Natural killer cell treated with Interleukin-12 subunit alpha and Interleukin-12 subunit beta and Interleukin-15 and Interleukin-18, amount 100 ng/mL, for 72 hours (primary cell): ENCODE results near the gene PRRT1B. TPM values are rescaled to one million over a fixed set of nuclear protein-coding genes. Genes with fewer than 3 reads are reported as not detected.
A peak's percentile ranks its signal among the peaks of the same experiment; 100 is the strongest.

Experiments used
- ATAC-seq, 2 donors: fragments of 150-1000 bp; cut with Tn5 transposase in 1 of 2; sonication (Bioruptor Pico), chemical (Tn5 transposase) in 1 of 2; 2 replicates each; pipeline ENCODE4 v1.10.0; 2021
- DNase-seq: peaks from one replicate; pipeline ENCODE4 v3.0.0; 2022; ENCODE audit warnings: low spot score
- H3K27ac Mint-ChIP-seq, 2 donors: 1 replicate in 1 of 2; 2 replicates in 1 of 2; pipeline ENCODE4 v1.8.0; 2022; ENCODE audit warnings: mixed read lengths in 2 of 2, mild to moderate bottlenecking in 1 of 2, moderate library complexity in 1 of 2
- H3K27me3 Mint-ChIP-seq, 2 donors: 1 replicate in 1 of 2; 2 replicates in 1 of 2; pipeline ENCODE4 v1.8.0; 2022; ENCODE audit warnings: mixed read lengths in 2 of 2
- H3K36me3 Mint-ChIP-seq: one replicate; pipeline ENCODE4 v1.8.0; 2022; ENCODE audit warnings: mixed read lengths
- H3K4me1 Mint-ChIP-seq, 2 donors: 1 replicate in 1 of 2; 2 replicates in 1 of 2; pipeline ENCODE4 v1.8.0; 2022; ENCODE audit warnings: low read depth in 2 of 2, mixed read lengths in 2 of 2, mild to moderate bottlenecking in 1 of 2
- H3K4me3 Mint-ChIP-seq: one replicate; pipeline ENCODE4 v1.8.0; 2022; ENCODE audit warnings: mixed read lengths
- H3K9me3 Mint-ChIP-seq: 2 replicates; pipeline ENCODE4 v1.8.0; 2022; ENCODE audit warnings: mixed read lengths
- total RNA-seq, 2 donors: library from RNA; stranded (reverse); gene quantifications; one replicate each; pipeline ENCODE4 v1.2.3, GENCODE V29; 2022

Gene PRRT1B
- total RNA-seq, 2 donors from 2014 or later: not detected

DNA sequence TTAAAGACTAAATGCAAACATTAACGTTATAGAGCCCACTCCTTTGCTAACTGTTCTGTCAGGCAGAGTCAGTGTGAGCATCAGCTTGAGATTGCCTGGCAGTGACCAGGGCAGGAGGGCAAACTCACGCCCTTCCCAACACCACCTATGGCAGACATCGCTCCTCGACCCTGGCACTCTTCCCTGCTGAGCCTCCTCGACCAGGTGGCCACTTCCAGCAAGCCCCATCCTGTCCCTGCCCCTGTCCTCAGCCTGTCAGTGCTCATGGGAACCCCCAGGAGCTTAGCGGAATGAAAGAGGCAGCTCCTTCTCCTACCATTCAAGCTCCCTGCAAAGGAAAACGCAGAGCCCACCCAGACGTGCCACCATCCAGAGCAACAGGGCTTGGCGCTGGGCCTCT lies 42.0 kb downstream of the PRRT1B start:
- Mint-ChIP-seq H3K27ac (peak overlapping the region; percentile 63 to 84), H3K36me3 (peaks cover 6% of the 10 kb centered on the region), H3K4me1 (peaks cover 55 to 65% of the 10 kb centered on the region in 2 donors), H3K27me3 (no peaks in the 10 kb centered on the region), H3K4me3 (peak overlapping the region; percentile 58), H3K9me3 (no peaks in the 10 kb centered on the region)
- DNase-seq (no peak), ATAC-seq (no peak)

DNA sequence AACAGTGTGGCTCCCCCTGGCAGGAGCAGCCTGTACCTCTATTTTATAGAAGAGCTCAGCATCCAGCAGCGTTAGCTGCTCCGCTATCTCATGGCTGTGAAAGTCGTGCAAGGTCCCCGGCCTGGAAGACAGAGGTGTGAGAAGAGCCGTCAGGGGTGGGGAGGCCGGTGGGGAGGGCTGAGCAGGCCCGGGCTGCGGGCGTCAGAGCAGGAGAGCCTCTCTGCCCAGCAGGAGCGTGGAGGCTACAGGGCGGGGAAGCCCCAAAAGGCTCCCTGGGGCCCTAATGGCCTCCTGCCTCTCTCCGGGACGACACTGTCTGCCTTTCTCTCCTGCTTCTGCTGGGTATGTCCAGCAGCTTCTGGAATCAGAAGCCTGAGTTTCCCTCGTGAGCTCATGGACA lies 42.6 kb downstream of the PRRT1B start:
- no peaks in the 10 kb centered on the region for H3K9me3 Mint-ChIP-seq
- DNase-seq (no peak), ATAC-seq (no peak)
- peak overlapping the region; percentile 63 to 84 for H3K27ac Mint-ChIP-seq
- no peak overlapping the region for H3K4me3 Mint-ChIP-seq
- H3K27me3 Mint-ChIP-seq: no peaks in the 10 kb centered on the region
- peaks cover 55 to 65% of the 10 kb centered on the region in 2 donors for H3K4me1 Mint-ChIP-seq
- H3K36me3 Mint-ChIP-seq: peaks cover 6% of the 10 kb centered on the region

DNA sequence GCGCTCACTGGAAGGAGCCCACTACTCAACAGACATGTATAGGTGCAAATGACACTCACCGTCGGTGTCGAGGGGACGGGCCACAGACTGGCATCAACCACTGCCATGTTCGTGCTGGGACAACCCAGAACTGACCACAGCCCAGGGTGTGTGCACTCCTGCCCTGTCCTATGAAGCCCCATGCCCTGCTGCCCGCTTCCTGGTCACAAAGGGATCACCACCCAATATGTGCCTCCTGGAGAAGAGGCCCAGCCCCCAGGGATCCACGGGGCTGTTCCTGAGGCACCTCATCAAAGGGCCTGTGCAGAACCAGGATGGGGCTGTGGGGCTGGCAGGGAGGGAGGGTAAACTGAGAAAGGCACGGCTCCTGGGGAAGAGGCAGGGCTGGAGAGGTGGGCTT lies 43.1 kb downstream of the PRRT1B start:
- H3K27me3 Mint-ChIP-seq: no peaks in the 10 kb centered on the region
- ATAC-seq (no peak), DNase-seq (no peak)
- no peak overlapping the region for H3K27ac Mint-ChIP-seq
- H3K4me3 Mint-ChIP-seq: no peak overlapping the region
- peaks cover 55 to 61% of the 10 kb centered on the region in 2 donors for H3K4me1 Mint-ChIP-seq
- H3K36me3 Mint-ChIP-seq: peaks cover 6% of the 10 kb centered on the region
- H3K9me3 Mint-ChIP-seq: no peaks in the 10 kb centered on the region

DNA sequence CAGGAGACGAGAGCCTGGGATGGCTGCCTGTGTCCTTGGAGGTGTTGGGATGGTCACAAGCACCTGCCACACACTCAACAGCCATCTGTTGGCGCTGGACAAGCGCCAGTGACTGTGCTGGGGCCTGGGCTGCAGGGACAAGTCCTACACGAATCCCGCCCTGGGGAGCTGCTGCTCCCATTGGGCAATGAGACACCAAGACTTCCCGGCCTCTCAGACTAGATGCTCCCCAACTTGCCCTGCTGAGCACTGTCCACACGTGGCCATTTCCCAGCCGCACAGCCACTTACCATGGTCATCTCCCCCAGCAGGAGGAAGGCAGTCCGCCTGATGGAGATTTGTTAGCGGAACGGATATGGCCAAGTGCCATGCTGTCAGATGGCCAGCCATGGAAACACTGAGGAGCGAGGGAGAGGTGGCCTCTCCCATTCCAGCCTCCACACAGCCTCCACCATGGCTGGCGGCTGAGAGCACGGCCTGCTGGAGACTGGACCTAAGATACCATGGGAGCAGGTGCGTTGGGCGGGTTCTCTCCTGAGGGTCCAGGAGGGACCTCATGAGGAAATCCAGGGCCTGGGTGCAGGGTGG lies 43.9 kb downstream of the PRRT1B start:
- ATAC-seq (no peak), DNase-seq (no peak)
- Mint-ChIP-seq H3K27ac (no peak overlapping the region), H3K9me3 (no peaks in the 10 kb centered on the region), H3K4me1 (peaks cover 55 to 57% of the 10 kb centered on the region in 2 donors), H3K4me3 (no peak overlapping the region), H3K27me3 (no peaks in the 10 kb centered on the region), H3K36me3 (peaks cover 6% of the 10 kb centered on the region)

DNA sequence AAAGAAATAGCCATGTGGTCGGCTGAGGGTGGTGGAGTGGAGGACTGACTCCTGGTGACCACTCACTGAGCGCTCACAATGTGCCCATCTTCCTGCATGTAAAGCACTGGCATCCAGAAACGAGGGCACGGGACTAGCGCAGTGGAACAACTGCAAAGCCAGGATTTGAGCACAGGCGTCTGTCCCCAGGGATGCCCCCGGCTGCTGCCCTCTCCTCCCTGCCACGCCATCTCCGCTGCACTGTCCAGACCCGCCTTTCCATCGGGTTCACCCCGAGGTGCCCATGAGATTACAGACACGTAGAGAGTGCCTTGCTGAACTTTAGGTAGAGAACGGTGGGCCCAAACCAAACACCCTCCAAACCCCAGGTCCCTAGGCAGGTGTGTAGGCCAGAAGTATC lies 44.7 kb downstream of the PRRT1B start:
- H3K4me3 Mint-ChIP-seq: peak overlapping the region; percentile 52
- peaks cover 6% of the 10 kb centered on the region for H3K36me3 Mint-ChIP-seq
- peaks cover 47 to 50% of the 10 kb centered on the region in 2 donors for H3K4me1 Mint-ChIP-seq
- ATAC-seq (no peak), DNase-seq (no peak)
- no peaks in the 10 kb centered on the region for H3K27me3 Mint-ChIP-seq
- no peaks in the 10 kb centered on the region for H3K9me3 Mint-ChIP-seq
- H3K27ac Mint-ChIP-seq: peak overlapping the region in 1 of 2 donors; percentile 85

DNA sequence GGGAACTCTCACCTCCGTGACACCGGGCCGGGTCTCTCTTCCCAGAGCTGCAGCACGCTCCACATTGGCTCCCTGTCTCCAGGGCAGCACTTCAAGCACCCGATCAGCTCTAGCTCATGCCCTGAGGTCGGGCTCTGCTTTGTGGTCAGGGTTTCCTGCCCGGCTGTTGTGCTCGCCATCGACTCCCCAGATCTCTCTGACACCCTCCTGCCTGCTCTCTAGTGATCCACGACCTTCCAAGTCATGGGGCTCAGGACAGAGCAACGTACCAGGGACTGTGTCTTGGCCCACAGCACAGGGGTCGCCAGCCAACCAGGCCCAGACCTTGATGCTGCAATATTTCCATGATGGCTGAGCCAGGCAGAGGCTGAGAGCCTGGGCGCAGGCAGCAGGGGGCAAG lies 45.1 kb downstream of the PRRT1B start:
- no peaks in the 10 kb centered on the region for H3K27me3 Mint-ChIP-seq
- H3K9me3 Mint-ChIP-seq: no peaks in the 10 kb centered on the region
- peak overlapping the region; percentile 84 to 85 for H3K27ac Mint-ChIP-seq
- peaks cover 6% of the 10 kb centered on the region for H3K36me3 Mint-ChIP-seq
- peaks cover 42 to 46% of the 10 kb centered on the region in 2 donors for H3K4me1 Mint-ChIP-seq
- DNase-seq (no peak), ATAC-seq (peak; percentile 17 to 73)
- H3K4me3 Mint-ChIP-seq: peak overlapping the region; percentile 52

DNA sequence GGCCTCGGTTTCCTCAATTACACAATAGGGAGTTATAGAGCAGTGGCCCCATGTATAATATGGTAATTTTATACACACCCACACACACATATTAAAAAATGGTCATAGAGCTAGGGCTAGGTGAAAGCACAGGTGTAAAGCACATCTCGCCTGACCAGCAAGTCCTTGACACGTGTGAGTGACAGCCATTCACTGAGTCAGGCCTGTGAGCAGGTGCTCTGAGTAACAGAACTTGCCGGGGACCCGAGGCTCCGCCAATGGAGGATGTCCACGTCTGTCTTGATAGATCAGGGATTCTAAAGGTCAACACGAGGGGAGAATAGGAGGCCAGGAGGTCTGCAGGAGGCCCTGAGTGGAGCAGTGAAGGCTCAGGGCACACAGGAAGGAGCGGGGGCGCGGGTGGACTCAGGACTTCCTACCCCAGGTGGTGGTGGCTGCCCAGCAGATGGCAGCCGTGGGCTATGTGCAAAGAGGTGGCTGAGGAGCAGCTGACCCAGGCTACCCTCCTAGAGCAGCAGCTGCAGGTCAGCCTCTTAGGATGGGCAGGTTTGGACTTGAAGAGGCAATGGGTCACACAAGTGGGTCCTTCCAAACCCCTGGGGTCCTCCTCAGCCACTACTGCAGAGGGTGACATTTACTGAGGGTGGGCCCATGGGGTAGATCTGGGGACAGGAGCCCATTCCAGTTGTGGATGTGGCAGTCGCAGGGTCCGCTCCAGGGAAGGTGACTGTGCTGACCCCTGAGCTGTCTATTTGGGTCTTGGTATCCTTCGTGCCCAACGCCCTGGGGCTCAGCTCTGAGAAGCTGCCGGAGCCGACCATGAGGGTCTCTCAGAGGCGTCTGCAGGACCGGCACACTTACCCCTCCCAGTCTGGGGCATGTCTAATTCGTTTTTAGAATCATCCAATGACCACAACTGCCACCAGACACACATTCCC lies 45.9 kb downstream of the PRRT1B start:
- Mint-ChIP-seq H3K36me3 (peaks cover 6% of the 10 kb centered on the region), H3K4me3 (peak overlapping the region; percentile 52), H3K4me1 (peaks cover 35 to 39% of the 10 kb centered on the region in 2 donors), H3K27me3 (no peaks in the 10 kb centered on the region), H3K9me3 (no peaks in the 10 kb centered on the region), H3K27ac (peak overlapping the region; percentile 84 to 85)
- ATAC-seq: peak; percentile 89 to 93
- DNase-seq: peak; percentile 89

DNA sequence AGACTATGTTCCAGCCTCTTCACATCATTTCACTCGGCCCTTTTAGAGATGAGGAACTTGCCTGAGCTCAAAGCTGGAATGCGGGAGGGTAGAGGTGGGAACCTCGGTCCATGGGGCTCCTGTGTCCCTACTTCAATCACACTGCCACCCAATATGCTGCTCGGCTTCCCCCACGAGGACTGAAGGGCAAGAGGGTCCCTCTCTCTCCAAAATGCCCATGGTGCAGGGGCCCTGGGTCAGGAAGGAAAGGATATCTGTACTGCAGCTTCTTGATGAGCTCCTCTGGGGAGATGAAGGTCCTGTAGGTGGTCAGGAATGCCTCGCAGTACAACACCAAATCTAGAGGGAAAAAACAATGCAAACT lies 46.5 kb downstream of the PRRT1B start:
- Mint-ChIP-seq H3K27ac (peak overlapping the region in 1 of 2 donors; percentile 85), H3K9me3 (no peaks in the 10 kb centered on the region), H3K4me3 (no peak overlapping the region), H3K4me1 (peaks cover 29 to 32% of the 10 kb centered on the region in 2 donors), H3K27me3 (no peaks in the 10 kb centered on the region), H3K36me3 (peaks cover 6% of the 10 kb centered on the region)
- DNase-seq: no peak
- ATAC-seq: no peak

DNA sequence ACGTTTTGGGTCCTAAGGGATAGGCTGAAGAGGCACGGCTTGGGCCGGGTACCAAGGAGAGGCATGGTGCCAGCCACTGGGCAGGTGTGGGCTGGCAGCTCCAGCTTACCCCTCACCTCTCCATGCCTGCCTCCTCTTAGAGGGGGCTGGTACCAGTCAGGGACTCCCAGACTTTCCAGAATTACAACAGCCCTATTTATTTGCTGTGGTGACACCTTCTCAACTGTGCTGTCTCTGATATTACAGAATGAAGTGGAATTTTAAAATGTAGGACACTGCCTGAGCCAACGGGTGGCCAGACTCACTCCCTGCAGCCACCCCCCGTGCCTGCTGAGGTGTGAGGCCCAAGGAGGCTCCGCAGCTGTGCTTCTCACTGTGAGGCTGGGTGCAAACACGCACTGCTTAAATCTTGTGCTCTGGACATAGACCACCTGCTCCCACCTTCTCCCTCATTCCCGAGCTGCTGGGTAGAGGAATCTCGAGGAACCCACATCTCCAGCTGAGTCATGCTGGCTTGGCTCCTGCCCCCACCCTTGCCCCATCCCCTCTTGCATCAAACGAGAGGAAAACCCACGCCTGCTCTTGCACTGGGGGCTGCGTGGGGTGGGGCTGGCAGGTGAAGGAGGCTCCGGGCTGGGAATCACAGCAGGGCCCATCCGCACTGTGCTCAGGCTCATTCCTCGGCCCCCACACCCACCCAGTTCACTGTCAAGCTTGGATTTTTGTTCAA lies 47.9 kb downstream of the PRRT1B start:
- Mint-ChIP-seq H3K4me3 (no peak overlapping the region), H3K36me3 (no peaks in the 10 kb centered on the region), H3K27ac (no peak overlapping the region), H3K9me3 (no peaks in the 10 kb centered on the region), H3K27me3 (no peaks in the 10 kb centered on the region), H3K4me1 (peaks cover 20% of the 10 kb centered on the region in 2 donors)
- ATAC-seq: no peak
- no peak for DNase-seq

DNA sequence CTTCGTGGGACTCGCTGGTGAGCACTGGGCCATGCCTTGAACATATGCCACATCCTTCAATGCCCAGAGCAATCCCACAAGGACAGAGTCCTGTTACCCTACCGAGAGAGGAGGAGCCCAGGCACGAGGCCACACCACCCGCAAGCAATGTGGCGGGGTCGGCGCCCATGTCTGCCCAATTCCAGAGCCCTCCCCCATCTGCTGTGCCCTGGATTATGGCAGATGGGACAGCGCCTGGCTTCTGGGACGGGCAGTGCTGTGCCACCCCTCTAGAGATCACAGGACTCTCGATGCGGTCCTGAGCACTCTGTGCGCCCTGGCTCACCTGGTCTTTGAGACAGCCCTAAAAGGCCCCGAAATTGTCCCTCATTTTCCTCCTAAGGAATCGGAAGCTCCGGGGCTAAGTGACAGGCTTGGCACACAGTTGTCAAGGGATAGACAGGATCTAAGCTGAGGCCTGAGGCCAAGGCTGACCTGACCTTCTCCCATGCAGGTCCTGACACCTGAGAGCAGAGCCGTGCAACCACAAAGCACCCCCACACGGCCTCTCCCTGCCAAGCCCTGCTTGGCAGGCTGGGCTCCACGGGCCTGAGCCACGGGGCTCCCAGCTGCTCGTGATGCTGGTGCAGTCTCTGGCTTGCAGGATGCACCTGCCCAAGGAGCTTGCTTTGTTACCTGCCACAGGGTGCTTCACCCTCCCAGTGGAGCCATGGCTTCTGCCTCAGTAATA lies 48.8 kb downstream of the PRRT1B start:
- no peak for DNase-seq
- no peaks in the 10 kb centered on the region for H3K9me3 Mint-ChIP-seq
- H3K36me3 Mint-ChIP-seq: no peaks in the 10 kb centered on the region
- H3K4me1 Mint-ChIP-seq: peaks cover 20 to 21% of the 10 kb centered on the region in 2 donors
- H3K27me3 Mint-ChIP-seq: no peaks in the 10 kb centered on the region
- H3K27ac Mint-ChIP-seq: no peak overlapping the region
- no peak for ATAC-seq
- no peak overlapping the region for H3K4me3 Mint-ChIP-seq

DNA sequence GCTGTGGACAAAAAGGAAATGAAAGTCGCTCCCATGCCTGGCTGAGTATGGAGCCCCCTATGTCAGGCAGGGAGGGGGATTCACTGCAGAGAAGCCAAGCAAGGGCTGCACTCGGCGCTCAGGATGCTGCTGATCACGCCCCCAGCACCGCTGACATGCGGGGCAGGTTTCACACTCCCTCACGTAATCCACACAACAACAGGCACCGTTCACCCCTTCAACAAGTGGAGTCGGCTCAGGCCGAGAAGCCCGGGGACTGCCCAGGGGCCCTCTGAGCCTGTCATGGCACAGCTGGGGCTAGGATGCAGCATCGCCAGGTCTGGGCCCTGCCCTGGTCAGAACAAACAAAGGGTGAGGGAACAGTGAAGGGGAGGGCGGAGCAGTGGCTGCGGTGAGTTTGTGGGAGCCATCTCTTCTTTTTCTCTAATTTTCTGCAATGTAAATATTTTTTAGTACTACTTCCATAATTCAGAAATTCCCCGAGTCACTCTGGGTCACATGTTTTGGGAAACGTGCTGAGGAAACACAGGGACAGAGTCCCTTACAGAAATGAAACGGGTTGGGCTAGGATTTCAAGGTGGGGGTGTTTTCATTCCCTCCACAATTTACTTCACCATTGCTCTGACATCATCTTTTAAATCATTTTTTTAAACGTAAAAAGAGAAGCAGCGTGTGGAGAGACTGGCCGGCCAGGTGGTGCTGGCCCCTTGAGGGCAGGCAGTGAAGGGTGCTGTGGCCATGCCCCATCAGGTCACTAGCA lies 49.8 kb downstream of the PRRT1B start:
- H3K36me3 Mint-ChIP-seq: no peaks in the 10 kb centered on the region
- no peak overlapping the region for H3K4me3 Mint-ChIP-seq
- H3K27me3 Mint-ChIP-seq: no peaks in the 10 kb centered on the region
- no peak for DNase-seq
- ATAC-seq: no peak
- peaks cover 20% of the 10 kb centered on the region in 2 donors for H3K4me1 Mint-ChIP-seq
- no peak overlapping the region for H3K27ac Mint-ChIP-seq
- no peaks in the 10 kb centered on the region for H3K9me3 Mint-ChIP-seq

DNA sequence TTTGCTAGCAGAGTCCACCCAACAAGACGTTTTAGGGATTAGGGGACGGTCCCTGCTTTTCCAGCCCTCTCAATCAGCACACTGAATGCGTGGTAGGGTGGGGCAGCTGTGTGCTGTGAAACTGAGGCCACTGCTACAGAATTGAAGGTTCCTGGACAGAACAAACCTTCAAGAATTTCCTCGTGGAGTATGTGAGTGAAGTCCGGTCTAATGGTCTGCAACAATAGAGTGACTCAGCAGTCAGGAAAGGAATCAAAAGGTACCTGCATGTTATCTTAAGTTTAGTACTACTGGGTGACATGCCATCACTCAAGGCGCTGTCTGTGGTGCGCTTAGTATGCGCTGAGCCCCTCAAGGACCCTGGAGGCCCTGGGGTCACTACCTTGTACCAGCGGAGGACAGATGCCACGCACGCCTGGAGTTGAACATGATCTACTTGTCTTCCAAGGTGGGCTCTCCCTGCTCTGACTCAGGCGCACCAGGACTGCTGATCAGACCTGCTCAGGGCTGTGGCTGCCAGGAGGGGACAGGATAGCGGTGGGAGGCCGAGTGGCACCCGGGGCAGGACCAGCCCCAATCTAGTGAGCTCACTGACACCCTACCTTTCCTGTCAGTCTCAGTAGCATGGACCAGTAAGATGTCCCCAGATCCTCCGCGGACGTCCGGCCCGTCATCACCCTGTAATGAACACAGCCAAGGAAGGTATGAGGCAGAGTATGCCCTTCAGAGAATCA lies 50.5 kb downstream of the PRRT1B start:
- Mint-ChIP-seq H3K27me3 (no peaks in the 10 kb centered on the region), H3K36me3 (no peaks in the 10 kb centered on the region), H3K4me1 (peaks cover 12 to 15% of the 10 kb centered on the region in 2 donors), H3K27ac (no peak overlapping the region), H3K4me3 (no peak overlapping the region), H3K9me3 (no peaks in the 10 kb centered on the region)
- DNase-seq: no peak
- no peak for ATAC-seq
